ENCODE results near the gene CDKN2AIPNL.

The CDKN2AIPNL gene

DNA sequence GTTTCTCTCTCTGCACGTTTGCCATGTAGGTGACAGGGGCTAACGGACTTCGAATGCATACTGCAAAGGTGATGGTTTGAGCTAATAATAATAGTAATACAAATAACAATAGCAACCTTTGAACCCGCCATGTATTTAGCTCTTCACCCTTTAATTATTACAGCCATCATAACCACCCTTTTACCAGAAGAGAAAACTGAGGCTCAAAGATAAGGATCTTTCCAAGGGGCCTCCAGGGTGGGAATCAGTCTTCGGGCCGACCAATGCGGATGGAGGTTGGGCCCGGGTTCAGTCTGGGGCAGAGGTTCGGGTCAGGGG is 494 bp downstream of the CDKN2AIPNL start:
- Histone ChIP-seq H3K9ac (ENCODE audit: low read depth, low read length) (peak overlapping the region; percentile 94), H3K36me3 (ENCODE audit: insufficient read depth, low read length) (peaks cover 31% of the 10 kb centered on the region), H4K20me1 (ENCODE audit: insufficient read depth, low read length) (peaks cover 4% of the 10 kb centered on the region; the same call in 1 of the 2 replicates), H2AFZ (ENCODE audit: low read depth, low read length) (peak overlapping the region; percentile 74), H3K9me3 (ENCODE audit: insufficient read depth, low read length, severe bottlenecking) (no peaks in the 10 kb centered on the region), H3K27me3 (ENCODE audit: insufficient read depth, low read length, poor library complexity) (no peaks in the 10 kb centered on the region), H3K4me1 (ENCODE audit: insufficient read depth, low read length) (peaks cover 38% of the 10 kb centered on the region), H3K4me3 (ENCODE audit: low read depth in 1 of 2, low read length in 2 of 2) (peak overlapping the region; percentile 83 to 92), H3K27ac (ENCODE audit: low read length) (peak overlapping the region; percentile 81), H3K4me2 (ENCODE audit: insufficient read depth, low read length) (peak overlapping the region; percentile 99), H3K79me2 (ENCODE audit: insufficient read depth, low read length) (peaks cover 42% of the 10 kb centered on the region)
- DNase-seq (no peak), ATAC-seq (ENCODE audit: insufficient read depth, low read depth) (no peak)
- TF ChIP-seq EZH2 (IDR thresholded peaks at IDR 0.05; ENCODE audit: borderline replicate concordance, low read depth, low read length, severe bottlenecking) = no peak
- TF ChIP-seq, protein P1, sequence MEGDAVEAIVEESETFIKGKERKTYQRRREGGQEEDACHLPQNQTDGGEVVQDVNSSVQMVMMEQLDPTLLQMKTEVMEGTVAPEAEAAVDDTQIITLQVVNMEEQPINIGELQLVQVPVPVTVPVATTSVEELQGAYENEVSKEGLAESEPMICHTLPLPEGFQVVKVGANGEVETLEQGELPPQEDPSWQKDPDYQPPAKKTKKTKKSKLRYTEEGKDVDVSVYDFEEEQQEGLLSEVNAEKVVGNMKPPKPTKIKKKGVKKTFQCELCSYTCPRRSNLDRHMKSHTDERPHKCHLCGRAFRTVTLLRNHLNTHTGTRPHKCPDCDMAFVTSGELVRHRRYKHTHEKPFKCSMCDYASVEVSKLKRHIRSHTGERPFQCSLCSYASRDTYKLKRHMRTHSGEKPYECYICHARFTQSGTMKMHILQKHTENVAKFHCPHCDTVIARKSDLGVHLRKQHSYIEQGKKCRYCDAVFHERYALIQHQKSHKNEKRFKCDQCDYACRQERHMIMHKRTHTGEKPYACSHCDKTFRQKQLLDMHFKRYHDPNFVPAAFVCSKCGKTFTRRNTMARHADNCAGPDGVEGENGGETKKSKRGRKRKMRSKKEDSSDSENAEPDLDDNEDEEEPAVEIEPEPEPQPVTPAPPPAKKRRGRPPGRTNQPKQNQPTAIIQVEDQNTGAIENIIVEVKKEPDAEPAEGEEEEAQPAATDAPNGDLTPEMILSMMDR (IDR thresholded peaks at IDR 0.05; ENCODE audit: borderline replicate concordance, extremely low read depth, low read length, poor library complexity, severe bottlenecking) = no peak

DNA sequence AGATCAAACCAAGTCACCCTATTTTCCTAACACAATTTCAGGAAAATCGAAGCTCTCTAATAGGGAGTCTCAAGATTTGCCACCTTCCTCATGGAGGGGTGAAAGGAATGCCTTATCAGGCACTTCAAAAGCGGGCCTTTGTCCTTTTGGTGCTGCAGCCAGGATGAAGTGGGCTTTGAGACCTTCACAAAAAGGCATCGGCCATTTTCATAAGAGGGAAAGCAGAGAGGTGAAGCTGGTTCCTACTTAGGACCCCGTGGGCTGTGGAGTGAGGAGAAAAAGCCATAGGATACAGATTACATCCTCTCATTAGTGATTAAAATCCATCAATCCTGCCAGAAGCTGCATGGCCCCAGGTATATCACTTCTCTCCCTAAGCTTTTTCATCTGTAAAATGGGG is 859 bp downstream of the CDKN2AIPNL start:
- Histone ChIP-seq H3K27me3 (ENCODE audit: insufficient read depth, low read length, poor library complexity) (no peaks in the 10 kb centered on the region), H3K4me3 (ENCODE audit: low read depth in 1 of 2, low read length in 2 of 2) (peak overlapping the region; percentile 83 to 92), H3K4me1 (ENCODE audit: insufficient read depth, low read length) (peaks cover 38% of the 10 kb centered on the region), H3K79me2 (ENCODE audit: insufficient read depth, low read length) (peaks cover 42% of the 10 kb centered on the region), H3K4me2 (ENCODE audit: insufficient read depth, low read length) (peak overlapping the region; percentile 99), H3K36me3 (ENCODE audit: insufficient read depth, low read length) (peaks cover 32% of the 10 kb centered on the region), H4K20me1 (ENCODE audit: insufficient read depth, low read length) (peaks cover 4% of the 10 kb centered on the region; the same call in 1 of the 2 replicates), H3K27ac (ENCODE audit: low read length) (peak overlapping the region; percentile 81), H3K9ac (ENCODE audit: low read depth, low read length) (peak overlapping the region; percentile 94), H2AFZ (ENCODE audit: low read depth, low read length) (peak overlapping the region; percentile 74; the same call in 1 of the 2 replicates), H3K9me3 (ENCODE audit: insufficient read depth, low read length, severe bottlenecking) (no peaks in the 10 kb centered on the region)
- ATAC-seq (ENCODE audit: insufficient read depth, low read depth) (no peak), DNase-seq (no peak)
- TF ChIP-seq, protein P1 (IDR thresholded peaks at IDR 0.05; ENCODE audit: borderline replicate concordance, extremely low read depth, low read length, poor library complexity, severe bottlenecking) = no peak
- TF ChIP-seq EZH2 (IDR thresholded peaks at IDR 0.05; ENCODE audit: borderline replicate concordance, low read depth, low read length, severe bottlenecking) = no peak

DNA sequence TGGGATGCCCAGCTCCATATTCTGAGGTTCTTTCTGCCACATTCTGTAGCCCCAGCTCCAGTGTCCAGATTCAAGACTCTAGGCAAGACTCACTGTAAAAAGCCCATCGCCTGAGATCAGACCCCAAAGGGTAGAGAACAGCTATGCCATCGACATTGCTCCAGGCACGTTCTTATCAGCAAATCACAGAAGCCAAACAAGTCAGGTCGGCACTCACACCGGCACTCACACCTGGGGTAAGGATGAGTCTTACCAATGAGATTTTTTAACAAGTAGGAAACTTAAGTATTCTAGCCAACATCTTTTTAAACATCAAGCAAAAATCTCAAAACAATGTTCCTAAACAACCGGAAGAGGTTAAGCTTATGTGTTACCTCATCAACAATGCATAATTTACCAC is 2.4 kb downstream of the CDKN2AIPNL start:
- H3K4me3 ChIP-seq (ENCODE audit: low read depth in 1 of 2, low read length in 2 of 2) = peak overlapping the region in 1 of 2 experiments; percentile 83; a peak in 1 of 4 replicates
- H3K9me3 ChIP-seq (ENCODE audit: insufficient read depth, low read length, severe bottlenecking) = no peaks in the 10 kb centered on the region
- no peak overlapping the region for H3K27ac ChIP-seq (ENCODE audit: low read length)
- H3K27me3 ChIP-seq (ENCODE audit: insufficient read depth, low read length, poor library complexity) = no peaks in the 10 kb centered on the region
- peaks cover 4% of the 10 kb centered on the region; the same call in 1 of the 2 replicates for H4K20me1 ChIP-seq (ENCODE audit: insufficient read depth, low read length)
- H3K79me2 ChIP-seq (ENCODE audit: insufficient read depth, low read length) = peaks cover 42% of the 10 kb centered on the region
- H3K36me3 ChIP-seq (ENCODE audit: insufficient read depth, low read length) = peaks cover 35% of the 10 kb centered on the region
- H3K4me1 ChIP-seq (ENCODE audit: insufficient read depth, low read length) = peaks cover 38% of the 10 kb centered on the region
- DNase-seq = no peak
- no peak for ATAC-seq (ENCODE audit: insufficient read depth, low read depth)
- no peak for TF ChIP-seq EZH2 (IDR thresholded peaks at IDR 0.05; ENCODE audit: borderline replicate concordance, low read depth, low read length, severe bottlenecking)
- TF ChIP-seq, protein P1 (IDR thresholded peaks at IDR 0.05; ENCODE audit: borderline replicate concordance, extremely low read depth, low read length, poor library complexity, severe bottlenecking) = no peak
- peak overlapping the region; percentile 99; the same call in 1 of the 2 replicates for H3K4me2 ChIP-seq (ENCODE audit: insufficient read depth, low read length)
- H3K9ac ChIP-seq (ENCODE audit: low read depth, low read length) = peak overlapping the region; percentile 11
- H2AFZ ChIP-seq (ENCODE audit: low read depth, low read length) = no peak overlapping the region

Data from DND-41 (cell line).